AG04450 (cell line): ENCODE data around the gene IL21R. TPM values are rescaled to one million over a fixed set of nuclear protein-coding genes. Genes with fewer than 3 reads are reported as not detected.

Experiments
- CTCF ChIA-PET: fragments of 300-600, 350-600 bp; formaldehyde crosslinking; extraction: SDS; loops from one replicate; lab custom pipeline; 2022; ENCODE audit warnings: antibody characterized with exemption, inconsistent platforms; lab: Charles Lee
- POLR2A ChIA-PET: fragments of 350-600 bp; formaldehyde crosslinking; extraction: SDS; loops from one replicate; lab custom pipeline; 2021; ENCODE audit warnings: antibody characterized with exemption, inconsistent platforms; lab: Yijun Ruan, JAX
- DNase-seq: peaks from one replicate; pipeline ENCODE4 v3.0.0-alpha.2; 2011; ENCODE audit warnings: low read depth, low spot score
- H3K27ac ChIP-seq: one replicate; pipeline ENCODE4 v1.5.1; 2012; ENCODE audit warnings: low read depth, low read length, control low read depth
- H3K27me3 ChIP-seq: one replicate; pipeline ENCODE4 v1.6.0; 2012; ENCODE audit warnings: low read length; ENCODE audit not compliant: control insufficient read depth, insufficient read depth
- H3K4me3 ChIP-seq: 2 replicates; pipeline ENCODE4 v1.5.1; 2011; ENCODE audit warnings: mild to moderate bottlenecking, low read depth, low read length, control low read depth
- H3K9me3 ChIP-seq: 2 replicates; pipeline ENCODE4 v1.5.1; 2012; ENCODE audit warnings: low read length; ENCODE audit not compliant: control insufficient read depth, insufficient read depth
- polyA plus RNA-seq: library from polyadenylated mRNA; depleted of rRNA; stranded (reverse); fragments of >200 nt; gene quantifications from 2 replicates; pipeline ENCODE4 v1.2.3, GENCODE V29; 2011
- TF ChIP-seq, protein P1 (sequence below): IDR thresholded peaks from 2 replicates; pipeline ENCODE4 v1.5.1; 2011; ENCODE audit warnings: low read depth, low read length, control low read depth, inconsistent platforms

The IL21R gene
- polyA plus RNA-seq, 1 experiment, result 0.57 TPM

DNA sequence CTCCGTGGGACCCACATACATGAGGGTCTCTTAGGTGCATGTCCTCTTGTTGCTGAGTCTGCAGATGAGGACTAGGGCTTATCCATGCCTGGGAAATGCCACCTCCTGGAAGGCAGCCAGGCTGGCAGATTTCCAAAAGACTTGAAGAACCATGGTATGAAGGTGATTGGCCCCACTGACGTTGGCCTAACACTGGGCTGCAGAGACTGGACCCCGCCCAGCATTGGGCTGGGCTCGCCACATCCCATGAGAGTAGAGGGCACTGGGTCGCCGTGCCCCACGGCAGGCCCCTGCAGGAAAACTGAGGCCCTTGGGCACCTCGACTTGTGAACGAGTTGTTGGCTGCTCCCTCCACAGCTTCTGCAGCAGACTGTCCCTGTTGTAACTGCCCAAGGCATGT lies 38.2 kb upstream of the IL21R start:
- TF ChIP-seq, protein P1, sequence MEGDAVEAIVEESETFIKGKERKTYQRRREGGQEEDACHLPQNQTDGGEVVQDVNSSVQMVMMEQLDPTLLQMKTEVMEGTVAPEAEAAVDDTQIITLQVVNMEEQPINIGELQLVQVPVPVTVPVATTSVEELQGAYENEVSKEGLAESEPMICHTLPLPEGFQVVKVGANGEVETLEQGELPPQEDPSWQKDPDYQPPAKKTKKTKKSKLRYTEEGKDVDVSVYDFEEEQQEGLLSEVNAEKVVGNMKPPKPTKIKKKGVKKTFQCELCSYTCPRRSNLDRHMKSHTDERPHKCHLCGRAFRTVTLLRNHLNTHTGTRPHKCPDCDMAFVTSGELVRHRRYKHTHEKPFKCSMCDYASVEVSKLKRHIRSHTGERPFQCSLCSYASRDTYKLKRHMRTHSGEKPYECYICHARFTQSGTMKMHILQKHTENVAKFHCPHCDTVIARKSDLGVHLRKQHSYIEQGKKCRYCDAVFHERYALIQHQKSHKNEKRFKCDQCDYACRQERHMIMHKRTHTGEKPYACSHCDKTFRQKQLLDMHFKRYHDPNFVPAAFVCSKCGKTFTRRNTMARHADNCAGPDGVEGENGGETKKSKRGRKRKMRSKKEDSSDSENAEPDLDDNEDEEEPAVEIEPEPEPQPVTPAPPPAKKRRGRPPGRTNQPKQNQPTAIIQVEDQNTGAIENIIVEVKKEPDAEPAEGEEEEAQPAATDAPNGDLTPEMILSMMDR, result no peak
- no peak overlapping the region for H3K4me3 ChIP-seq
- peaks cover 7% of the 10 kb centered on the region for H3K9me3 ChIP-seq
- H3K27ac ChIP-seq, result peak overlapping the region; percentile 31
- POLR2A ChIA-PET, result no interaction called here
- DNase-seq, result no peak
- H3K27me3 ChIP-seq, result no peaks in the 10 kb centered on the region
- CTCF ChIA-PET, result no interaction called here

DNA sequence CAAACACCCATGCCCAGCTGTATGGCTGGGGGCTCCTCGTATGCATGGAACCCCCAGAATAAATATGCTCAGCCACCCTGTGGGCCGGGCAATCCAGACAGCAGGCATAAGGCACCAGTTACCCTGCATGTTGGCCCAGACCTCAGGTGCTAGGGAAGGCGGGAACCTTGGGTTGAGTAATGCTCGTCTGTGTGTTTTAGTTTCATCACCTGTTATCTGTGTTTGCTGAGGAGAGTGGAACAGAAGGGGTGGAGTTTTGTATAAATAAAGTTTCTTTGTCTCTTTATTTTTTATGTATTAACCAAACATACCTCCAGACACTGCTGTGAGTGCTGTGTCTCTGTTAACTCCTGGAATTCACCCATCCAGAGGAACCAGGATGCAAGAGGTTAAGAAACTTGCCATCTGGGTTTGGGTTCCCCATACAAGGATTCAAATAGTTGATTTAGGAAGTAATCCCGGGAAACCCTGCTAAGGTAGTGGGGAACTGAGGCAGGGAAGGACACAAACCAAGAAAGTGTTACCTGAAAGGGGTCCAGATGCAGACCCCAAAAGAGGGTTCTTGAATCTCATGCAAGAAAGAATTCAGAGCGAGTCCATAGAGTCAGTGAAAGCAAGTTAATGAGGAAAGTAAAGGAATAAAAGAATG lies 37.4 kb upstream of the IL21R start:
- no peaks in the 10 kb centered on the region for H3K27me3 ChIP-seq
- no peak overlapping the region for H3K4me3 ChIP-seq
- POLR2A ChIA-PET, result no interaction called here
- H3K27ac ChIP-seq, result no peak overlapping the region
- CTCF ChIA-PET, result interaction anchor here (1.8 to 5.5 kb wide), 3 partner anchors 11 to 161 kb away, joined by 5 to 104 read pairs (median 13); partner anchors contain the start of gene KDM8
- H3K9me3 ChIP-seq, result no peaks in the 10 kb centered on the region; the same call in 1 of the 2 replicates
- no peak for DNase-seq
- TF ChIP-seq, protein P1, result no peak

DNA sequence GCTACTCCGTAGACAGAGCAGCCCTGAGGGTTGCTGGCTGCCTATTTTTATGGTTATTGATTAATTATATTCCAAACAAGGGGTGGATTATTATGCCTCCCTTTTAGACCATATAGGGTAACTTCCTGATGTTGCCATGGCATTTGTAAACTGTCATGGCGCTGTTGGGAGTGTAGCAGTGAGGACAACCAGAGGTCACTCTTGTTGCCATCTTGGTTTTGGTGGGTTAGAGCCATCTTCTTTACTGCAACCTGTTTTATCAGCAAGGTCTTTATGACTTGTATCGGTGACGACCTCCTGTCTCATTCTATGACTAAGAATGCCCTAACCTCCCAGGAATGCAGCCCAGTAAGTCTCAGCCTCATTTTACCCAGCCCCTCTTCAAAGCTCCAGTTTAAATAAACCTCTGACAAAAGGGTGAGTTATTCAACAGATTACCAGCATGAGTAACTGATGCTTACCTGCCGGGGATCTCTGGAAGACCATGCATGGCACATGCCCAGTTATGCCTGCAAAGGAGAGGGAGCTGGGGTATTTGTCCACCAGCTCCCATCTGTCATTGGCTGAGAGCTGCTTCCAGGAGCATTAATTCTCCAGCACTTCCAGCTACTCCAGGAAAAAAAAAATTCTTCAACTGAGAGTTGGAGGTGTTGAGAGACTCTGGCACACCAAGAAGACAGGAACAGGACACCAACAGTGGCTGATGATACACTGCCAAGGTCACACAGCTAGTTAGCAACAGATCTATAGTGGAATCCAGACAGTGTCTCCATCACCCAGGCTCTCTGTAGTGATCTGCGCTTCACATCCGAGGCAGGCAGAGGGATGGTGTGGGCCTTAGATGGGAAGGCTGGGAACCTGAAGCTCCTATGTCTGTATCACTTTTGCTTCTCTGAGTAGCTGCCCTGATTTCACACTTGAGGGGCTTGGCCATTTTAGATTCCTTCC lies 36.6 kb upstream of the IL21R start:
- peaks cover 7% of the 10 kb centered on the region for H3K9me3 ChIP-seq
- H3K27me3 ChIP-seq, result no peaks in the 10 kb centered on the region
- H3K4me3 ChIP-seq, result no peak overlapping the region
- H3K27ac ChIP-seq, result peak overlapping the region; percentile 39
- POLR2A ChIA-PET, result interaction anchor here (1.0 kb wide), 1 partner anchor 161 kb away, joined by 3 read pairs; no protein-coding TSS in a partner anchor
- TF ChIP-seq, protein P1, result no peak
- DNase-seq, result peak; percentile 18
- CTCF ChIA-PET, result interaction anchor here (0.9 to 6.1 kb wide), 7 partner anchors 10 to 255 kb away, joined by 5 to 104 read pairs (median 13); partner anchors contain the start of gene KDM8

DNA sequence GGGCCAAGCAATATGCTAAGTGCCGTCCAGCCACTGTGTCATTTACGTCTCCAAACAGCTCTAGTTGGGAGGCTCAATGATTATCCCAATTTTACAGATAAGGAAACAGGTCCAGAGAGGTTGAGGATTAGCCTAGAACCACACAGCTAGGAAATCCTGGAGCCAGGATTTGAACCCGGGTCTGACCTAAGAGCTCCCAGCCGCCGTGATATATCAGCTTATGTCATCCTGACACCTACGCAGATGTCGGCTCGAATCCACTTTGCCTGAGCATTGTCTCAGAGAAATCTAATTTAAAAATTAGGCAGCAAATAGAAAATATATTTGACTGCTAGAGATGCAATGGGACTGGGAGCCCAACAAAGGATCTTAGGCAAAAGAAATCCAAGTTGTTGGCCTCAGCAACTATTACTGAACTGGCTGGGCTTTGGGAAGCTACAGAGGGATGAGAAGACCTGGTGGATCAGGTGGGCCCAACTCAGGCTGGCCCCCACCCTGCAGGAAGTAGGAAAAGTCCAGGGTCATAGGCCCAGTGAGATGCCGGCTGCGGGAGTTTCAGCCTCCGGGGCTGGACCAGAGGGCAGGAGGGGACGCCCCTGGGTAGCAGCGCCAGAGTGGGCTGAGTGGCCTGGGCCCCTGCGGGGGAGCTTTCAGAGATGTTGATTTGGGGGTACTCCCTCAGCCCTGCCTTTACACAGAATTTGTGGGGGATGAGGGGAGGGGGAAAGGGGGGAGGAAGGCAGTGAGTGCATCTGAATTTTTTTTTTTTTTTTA lies 35.1 kb upstream of the IL21R start:
- CTCF ChIA-PET, result interaction anchor here (0.6 to 6.1 kb wide), 26 partner anchors 9 to 706 kb away, joined by 3 to 104 read pairs (median 6); partner anchors contain the start of gene KDM8
- Histone ChIP-seq H3K4me3 (no peak overlapping the region), H3K9me3 (peaks cover 10% of the 10 kb centered on the region), H3K27me3 (peaks cover 3% of the 10 kb centered on the region), H3K27ac (no peak overlapping the region)
- POLR2A ChIA-PET, result interaction anchor here (0.9 to 1.5 kb wide), 2 partner anchors 37 to 132 kb away, joined by 5 read pairs; no protein-coding TSS in a partner anchor
- TF ChIP-seq, protein P1, result no peak
- no peak for DNase-seq
